Stimulated activated CD8-positive, alpha-beta memory T cell treated with anti-CD3 and anti-CD28 coated beads, Interleukin-7, amount 100 ng/mL, for 4 hours (primary cell): ENCODE measurements around the gene PYDC1.
"Not testable (repeated sequence)": the region's sequence is repeated elsewhere in the genome, so short reads cannot be mapped to it uniquely, and the experiment has no call there.

ENCODE experiments used
- DNase-seq, 2 donors: peaks; one replicate each; pipeline ENCODE4 v3.0.0-alpha.2; 2020; ENCODE audit warnings: low read depth in 2 of 2

PYDC1 gene

DNA sequence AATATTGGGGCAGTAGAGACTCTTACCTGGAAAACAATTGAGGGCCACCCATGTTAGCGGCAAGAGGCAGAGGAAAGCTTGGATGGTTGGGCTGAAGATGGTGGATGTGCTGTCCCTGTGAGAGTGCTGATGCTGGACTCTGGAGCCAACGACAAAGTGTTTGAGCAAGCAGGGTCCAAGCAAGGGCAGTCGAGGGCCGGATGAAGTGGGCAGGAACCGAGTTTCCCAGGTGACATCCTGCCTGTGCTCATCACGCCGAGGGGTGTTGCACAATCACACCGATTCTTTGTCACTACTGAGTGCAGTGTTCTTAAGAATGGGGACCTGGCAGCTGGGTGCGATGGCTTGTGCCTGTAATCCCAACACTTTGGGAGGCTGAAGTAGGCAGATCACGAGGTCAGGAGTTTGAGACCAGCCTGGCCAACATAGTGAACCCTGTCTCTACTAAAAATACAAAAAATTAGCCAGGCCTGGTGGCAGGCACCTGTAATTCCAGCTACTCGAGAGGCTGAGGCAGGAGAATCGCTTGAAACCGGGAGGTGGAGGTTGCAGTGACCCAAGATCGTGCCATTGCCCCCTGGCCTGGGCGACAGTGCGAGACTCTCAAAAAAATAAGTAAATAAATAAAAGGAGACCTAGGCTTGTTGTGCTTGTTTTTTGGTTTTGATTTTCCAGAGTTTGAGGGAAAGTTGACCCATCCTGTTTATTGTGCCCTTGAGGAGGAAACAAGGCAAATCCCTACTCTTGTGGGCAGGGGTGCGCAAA, 20.4 kb downstream of the PYDC1 start:
- no peak for DNase-seq

DNA sequence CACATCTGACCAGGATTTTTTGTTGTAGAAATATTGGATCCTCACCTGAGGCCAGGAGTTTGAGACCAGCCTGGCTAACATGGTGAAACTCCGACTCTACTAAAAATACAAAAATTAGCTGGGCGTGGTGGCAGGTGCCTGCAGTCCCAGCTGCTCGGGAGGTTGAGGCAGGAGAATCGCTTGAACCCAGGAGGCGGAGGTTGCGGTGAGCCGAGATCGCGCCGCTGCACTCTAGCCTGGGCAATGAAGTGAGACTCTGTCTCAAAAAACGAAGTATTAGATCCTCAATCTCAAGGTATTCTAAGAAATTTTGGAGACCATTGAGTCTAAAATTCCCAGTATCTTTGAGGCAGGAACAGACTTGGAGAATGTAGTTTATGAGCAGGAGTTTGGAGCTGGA, 21.1 kb downstream of the PYDC1 start:
- DNase-seq: not testable (repeated sequence)

DNA sequence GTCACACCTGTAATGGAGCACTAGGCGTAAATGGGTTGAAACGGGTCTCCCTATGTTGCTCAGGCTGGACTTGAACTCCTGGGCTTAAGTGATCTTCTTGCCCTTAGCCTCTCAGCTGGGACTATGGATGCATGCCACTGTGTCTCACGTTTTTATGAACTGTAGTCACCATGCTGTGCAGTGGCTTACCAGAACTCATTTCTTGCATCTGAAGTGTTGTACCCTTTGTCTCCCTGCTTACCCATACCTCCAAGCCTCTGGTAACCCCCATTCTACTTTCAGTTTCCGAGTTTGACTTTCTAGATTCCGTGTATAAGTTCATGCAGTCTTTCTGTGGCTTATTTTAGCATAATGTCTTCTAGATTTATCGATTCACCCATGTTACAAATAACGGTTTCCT, 22.0 kb downstream of the PYDC1 start:
- no peak for DNase-seq

DNA sequence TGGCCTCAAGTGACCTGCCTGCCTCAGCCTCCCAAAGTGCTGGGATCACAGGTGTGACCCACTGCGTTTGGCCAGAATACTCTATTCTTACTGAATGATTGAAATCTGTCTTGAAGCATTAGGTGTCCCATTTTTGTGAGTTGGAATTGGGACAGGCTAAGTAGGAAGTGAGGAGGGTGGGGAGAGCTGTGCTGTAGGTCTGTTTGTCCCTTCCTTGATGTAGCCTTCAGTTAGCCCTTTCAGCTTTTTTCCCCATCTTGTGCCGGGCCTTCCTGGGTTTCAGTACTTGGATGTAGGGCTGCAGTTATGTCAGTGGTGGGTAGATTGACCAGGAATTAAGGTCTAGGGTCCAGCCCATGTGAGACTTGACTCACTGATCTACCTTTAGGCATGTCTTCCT, 23.1 kb downstream of the PYDC1 start:
- DNase-seq: no peak

DNA sequence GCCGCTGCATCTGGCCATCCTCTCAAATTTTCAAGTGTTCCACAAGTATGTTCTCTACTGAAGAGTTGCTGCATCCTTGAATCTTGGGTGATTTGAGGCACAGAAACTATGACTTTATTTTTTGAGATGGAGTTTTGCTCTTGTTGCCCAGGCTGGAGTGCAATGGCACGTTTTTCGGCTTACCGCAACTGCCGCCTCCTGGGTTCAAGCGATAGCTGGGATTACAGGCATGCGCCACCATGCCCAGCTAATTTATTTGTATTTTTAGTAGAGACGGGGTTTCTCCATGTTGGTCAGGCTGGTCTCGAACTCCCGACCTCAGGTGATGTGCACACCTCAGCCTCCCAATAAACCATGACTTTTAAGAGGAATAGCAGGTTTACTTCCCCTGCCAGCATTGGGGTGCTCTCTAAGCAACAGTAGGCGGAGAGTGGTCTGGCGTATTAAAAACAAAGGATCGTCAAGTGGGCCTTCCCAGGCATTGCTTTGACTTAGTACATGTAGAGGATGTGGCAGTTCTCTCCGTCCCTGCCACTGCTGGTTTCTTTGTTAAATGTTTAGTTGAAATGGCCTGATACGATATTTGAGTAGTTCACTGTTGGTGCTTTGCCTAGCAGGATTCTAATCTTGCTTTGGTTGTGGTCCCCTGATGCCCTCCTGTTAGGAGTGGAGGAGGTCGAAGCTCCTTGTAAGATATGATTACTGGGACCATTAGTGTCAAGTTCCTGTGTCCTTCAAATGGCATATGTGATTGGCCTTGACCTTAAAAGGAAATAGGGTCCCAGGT, 23.9 kb downstream of the PYDC1 start:
- no peak for DNase-seq

DNA sequence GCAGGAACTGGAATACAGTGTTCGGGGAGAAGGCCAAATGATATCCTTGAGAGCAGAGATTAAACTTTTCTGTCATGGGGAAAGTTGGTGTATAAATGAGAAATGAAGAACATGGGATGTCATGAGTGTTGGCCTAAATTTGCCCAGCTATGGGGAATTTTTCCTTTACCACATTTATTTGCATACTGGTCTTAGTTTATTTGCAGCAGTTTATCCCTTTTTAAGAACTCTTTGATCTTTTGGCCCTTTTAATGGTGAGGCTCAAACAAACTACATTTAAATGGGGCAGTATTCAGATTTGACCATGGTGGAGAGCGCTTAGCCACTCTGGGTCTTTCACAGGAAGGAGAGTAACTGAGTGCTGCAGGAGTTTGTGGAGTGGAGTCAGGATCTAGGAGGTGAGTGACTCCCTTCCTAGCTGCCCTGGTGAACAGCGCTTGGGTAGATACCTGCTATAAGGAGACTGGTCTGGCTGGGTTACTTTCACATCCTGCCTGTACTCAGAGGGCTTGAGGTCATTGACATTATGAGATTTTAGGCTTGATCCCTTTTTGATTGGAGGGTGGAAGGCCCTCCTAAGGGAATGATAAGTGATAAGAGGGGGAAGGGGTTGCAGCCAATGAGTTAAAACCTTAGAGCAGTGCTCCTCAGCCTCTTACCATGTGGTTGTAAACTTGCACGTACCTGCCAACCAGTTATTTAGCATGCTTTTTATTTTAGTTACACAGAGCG, 25.1 kb downstream of the PYDC1 start:
- no peak for DNase-seq

DNA sequence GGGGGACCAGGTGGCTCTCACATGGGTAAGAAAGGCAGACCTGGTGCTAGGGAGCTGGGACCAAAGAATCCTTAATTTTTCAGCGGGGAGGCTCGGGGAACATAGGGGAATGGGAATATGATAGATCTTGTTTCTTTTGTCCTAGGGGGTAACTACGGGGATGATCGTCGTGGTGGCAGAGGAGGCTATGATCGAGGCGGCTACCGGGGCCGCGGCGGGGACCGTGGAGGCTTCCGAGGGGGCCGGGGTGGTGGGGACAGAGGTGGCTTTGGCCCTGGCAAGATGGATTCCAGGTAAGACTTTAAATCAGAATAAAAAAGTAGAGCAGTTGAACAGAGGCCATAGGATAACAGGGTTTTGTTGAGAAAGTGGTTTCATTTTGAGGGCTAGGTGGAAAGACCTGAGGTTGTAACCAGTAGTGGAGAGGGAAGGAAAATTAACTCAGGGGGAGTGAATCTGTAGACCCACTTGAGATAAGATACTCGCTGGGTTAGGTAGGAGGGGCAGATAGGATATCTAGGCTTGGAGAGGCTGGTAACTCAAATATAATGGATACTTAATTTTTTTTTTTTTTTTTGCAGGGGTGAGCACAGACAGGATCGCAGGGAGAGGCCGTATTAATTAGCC, 26.0 kb downstream of the PYDC1 start:
- DNase-seq: no peak

DNA sequence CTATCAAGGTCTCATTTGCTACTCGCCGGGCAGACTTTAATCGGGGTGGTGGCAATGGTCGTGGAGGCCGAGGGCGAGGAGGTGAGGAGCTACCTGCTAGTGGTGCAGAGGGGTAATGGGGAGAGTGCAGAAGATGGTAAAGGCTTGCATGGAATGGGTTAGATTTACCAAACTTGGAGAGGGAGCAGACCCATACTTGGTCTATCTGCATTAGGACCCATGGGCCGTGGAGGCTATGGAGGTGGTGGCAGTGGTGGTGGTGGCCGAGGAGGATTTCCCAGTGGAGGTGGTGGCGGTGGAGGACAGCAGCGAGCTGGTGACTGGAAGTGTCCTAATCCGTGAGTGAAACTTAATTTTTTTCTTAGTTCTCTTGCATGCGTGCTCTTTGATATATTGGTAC, 26.9 kb downstream of the PYDC1 start:
- no peak for DNase-seq

DNA sequence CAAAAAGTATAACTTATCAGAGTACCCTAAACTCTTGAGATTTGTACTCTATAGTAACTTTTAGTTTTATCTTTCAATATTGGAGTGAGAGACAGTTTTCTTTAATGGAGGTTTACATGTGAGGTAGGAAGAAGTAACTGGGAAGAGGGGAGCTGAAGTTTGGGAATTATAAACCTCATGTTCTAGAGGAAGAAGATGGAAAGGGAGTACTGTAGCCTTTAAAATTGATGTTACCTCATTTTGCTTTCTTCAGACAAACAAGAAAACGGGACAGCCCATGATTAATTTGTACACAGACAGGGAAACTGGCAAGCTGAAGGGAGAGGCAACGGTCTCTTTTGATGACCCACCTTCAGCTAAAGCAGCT, 27.5 kb downstream of the PYDC1 start:
- DNase-seq: no peak

DNA sequence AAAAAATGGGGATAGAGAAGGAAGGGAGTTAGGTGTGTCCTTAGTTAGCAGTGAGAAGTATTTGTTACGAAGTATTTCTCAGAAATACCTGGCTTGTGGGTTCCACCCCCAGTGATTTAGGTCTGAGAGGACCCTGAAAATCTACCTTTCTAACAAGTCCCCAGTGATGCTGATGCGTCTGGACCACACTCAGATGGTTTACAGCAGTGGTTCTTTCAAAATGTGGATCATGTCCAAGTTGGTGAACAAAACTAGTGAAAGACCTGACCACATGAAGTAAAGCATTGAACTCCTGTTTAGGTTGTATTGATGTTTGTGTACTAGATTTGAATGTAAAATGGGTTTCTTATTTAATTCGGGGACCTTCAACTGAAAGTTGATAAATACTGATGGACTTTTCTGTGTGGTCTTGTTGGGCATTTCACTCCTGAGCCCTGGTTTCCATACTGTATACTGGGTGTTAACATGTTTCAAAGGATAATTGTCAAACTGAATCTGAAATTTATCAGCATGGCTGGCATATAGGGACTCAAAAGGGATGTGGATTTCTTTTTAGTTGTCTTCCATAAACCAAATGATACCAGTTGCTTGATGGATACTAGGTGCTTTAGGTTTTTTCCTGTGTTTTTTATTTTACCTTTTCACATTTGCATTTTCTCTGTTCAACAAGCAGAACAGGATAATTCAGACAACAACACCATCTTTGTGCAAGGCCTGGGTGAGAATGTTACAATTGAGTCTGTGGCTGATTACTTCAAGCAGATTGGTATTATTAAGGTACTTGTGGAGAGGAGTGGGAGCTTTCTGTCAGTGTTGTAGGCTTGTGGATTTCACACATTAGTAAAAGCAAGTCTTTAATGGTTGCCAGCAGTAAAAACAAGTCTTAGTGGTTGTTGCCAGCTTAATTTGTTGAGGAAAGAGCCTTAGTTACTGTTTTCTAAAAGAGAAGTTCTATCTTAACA, 28.2 kb downstream of the PYDC1 start:
- no peak for DNase-seq

DNA sequence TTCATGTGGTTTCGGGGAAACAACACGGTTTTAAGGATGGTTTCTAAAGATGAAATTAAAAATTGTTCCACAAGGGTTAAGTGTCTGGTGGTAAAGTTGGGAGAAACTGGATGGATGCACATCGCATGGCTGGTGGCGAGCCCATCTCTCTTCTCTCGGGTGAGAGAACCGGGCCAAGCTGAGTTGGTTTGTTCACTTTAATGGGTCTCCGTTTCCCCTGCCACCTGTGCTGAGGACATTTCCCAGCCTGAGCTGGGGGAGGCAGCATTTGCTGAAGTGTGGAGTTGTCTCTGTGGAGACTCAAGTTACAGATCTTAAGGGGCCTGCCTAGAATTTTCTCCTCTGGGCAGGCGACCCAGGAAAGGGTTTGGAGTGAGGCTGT, 29.1 kb downstream of the PYDC1 start:
- no peak for DNase-seq

DNA sequence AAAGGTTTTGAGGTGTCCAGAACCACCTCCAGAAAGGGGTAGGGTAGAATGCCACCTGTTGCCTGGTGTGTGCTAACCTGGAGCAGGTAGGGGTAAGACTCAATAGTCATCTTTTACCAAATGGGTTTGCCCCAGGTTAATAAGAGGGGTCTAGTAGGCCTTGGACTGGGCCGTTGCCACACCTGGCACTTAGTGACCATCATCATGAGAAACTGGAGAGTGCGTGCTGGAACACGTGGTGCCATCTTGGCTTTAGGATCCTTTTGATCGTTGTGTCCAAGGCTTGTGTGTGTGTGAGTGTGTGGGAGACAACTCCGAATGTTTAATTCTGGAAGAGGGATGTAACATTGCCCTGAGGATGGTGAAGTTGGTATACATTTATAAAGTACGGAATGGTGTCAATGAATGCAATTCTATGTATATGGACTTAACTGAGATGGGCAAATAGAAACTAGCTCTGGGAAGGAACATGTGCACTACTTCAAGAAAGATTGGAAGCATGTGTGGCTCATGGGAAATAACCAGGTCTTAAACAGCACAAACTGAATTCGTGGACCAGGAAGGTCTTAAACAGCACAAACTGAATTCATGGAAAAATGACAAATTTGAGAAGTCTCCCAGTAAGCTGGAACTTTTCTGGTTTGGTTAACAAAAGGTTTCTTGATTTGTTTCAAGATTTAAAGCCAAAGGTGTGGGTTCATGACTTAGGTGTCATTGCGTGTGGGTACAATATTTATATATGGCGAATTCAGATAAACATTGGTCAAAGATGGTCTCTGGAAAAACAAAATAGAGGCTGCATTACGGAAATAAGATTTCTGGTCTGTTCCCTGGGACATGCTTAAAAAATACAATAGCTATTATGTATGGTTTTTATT, 29.8 kb downstream of the PYDC1 start:
- no peak for DNase-seq

DNA sequence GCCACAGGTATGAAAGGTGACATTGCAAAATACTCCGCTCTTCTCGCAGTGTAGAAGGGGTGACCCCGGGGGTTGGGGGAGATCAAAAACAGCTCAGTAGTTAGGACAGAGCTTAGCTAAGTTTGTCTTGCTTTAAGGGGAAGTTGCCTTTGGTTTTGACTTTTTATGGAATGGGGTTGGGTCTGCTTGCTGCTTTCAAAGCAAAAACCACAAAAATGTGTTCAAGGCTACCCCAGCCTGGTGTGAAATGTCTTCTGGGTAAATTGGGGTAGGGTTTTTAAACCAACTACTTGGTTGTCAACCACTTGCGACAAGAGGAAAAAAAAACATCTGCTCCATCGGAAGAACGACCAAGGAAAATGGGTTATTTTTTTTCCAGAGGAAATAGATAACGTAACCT, 30.8 kb downstream of the PYDC1 start:
- DNase-seq: no peak

DNA sequence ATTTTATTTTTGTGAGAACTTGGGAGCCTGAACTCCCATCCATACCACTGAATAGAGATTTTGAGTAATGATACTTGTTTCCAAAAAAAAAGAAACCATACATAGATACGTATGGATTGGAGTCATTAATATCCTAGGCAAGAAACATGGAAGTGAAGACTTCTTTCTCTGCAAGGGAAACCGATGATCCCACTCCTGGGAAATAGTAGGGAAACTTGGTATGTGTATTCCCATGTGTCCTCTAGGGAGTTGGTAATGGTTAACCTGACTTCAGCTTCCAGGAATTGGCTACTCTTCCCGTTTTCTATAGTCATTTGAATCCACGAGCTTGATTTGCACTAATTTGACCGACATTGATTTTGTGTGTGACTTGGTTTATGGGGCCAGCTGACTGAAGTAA, 31.6 kb downstream of the PYDC1 start:
- DNase-seq: no peak

DNA sequence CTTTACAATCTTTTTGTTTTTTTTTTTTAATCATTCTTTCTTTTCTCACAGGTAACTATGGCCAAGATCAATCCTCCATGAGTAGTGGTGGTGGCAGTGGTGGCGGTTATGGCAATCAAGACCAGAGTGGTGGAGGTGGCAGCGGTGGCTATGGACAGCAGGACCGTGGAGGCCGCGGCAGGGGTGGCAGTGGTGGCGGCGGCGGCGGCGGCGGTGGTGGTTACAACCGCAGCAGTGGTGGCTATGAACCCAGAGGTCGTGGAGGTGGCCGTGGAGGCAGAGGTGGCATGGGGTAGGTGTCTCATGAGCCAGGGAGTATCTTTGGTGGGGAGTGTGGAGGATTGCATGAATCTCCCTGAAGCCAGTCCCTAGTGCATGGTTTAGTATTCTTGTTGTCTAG, 32.0 kb downstream of the PYDC1 start:
- no peak for DNase-seq

DNA sequence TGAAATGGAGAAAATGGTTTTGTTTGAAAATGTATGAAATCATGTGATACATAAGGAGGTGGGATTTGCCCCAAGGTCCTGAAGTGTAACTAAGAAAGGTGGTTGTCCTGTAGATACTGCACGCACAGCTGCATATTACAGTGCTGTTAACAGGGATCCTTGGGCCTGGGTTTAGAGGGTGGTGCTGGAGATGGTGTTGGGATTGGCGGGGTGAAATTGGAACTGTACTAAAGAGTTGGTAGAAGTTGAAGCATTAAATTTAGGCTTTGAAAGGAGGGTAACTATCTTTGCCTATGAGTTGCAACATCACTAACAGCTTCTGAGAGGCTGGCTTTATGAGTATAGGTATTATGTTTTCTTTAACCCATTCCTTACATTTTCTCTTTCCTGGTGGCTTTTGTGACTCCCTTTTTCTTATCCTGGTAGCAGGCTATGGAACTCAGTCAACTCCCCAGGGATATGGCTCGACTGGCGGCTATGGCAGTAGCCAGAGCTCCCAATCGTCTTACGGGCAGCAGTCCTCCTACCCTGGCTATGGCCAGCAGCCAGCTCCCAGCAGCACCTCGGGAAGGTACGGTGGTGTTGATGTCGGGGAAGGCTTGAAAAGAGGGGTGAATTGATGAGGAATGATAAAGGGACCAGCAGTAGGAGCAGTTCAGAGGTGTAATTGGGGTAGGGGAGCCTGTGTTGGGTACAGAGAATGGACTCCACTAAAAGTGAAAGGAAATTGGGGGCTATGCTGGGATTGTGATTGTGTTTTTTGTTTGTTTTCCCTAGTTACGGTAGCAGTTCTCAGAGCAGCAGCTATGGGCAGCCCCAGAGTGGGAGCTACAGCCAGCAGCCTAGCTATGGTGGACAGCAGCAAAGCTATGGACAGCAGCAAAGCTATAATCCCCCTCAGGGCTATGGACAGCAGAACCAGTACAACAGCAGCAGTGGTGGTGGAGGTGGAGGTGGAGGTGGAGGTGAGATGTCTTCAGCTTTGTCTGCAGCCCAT, 33.2 kb downstream of the PYDC1 start:
- no peak for DNase-seq

DNA sequence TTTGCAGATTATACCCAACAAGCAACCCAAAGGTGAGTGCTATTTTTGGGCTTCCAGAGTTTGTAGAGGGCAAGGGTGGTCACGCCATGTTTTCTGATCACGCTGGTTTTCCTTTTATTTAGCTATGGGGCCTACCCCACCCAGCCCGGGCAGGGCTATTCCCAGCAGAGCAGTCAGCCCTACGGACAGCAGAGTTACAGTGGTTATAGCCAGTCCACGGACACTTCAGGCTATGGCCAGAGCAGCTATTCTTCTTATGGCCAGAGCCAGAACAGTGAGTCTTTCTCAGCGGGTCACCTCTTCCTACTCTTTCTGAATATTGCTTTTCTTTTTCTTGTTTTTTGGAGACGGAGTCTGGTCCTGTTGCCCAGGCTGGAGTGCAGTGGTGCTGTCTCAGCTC, 34.5 kb downstream of the PYDC1 start:
- no peak for DNase-seq

DNA sequence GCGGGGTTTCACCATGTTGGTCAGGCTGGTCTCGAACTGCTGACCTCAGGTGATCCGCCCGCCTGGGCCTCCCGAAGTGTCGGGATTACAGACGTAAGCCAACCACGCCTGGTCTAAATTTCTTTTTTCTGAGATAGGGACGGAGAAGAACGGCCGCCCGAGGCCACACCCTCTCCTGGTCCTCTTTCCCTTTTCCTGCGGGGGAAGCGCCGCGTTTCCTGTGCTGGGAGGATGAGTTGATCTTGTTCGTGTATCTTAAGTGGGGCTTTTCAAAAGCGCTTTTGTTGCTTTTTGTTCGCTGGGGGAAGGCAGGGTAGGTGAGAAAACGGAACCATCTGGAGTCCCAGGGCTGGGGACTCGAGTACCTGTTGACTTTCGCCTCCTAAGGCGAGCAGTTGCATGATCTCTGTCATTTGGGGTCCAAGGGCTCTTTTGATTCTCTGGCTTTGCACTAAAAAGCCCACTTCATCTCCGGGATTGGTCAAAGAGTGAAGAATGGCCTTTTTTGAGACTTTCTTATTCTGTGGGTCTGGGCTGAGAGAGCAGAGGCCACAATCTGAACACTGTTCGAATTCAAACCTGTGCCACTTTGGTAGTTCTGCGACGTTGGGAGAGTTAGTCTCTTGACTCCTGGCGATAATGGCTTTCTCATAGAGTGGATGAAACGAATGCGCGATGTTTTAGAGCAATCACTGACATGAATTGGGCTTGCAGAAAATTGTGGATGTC, 35.7 kb downstream of the PYDC1 start:
- DNase-seq: peak in 1 of 2 donors; percentile 17
